H1 (cell line): Measurements from ENCODE around the gene PDSS1. TPM values are rescaled to one million over a fixed set of nuclear protein-coding genes. Genes with fewer than 3 reads are reported as not detected.

Source experiments
- CTCF ChIA-PET: fragments of 300-600 bp; sonication (Branson Sonifier 250); formaldehyde crosslinking; loops from one replicate; lab custom pipeline; 2021; ENCODE audit not compliant: partially characterized antibody; lab: Charles Lee
- POLR2A ChIA-PET: fragments of 300-600 bp; sonication (Branson Sonifier 250); formaldehyde crosslinking; loops from one replicate; lab custom pipeline; 2021; ENCODE audit warnings: inconsistent platforms; ENCODE audit not compliant: partially characterized antibody; lab: Charles Lee
- DNase-seq, 2 experiments: peaks; one replicate each; pipeline versions ENCODE4 v3.0.0 to v3.0.0-alpha.2; 2010 to 2022; ENCODE audit warnings: low spot score in 2 of 2, low read depth in 1 of 2, mixed read lengths in 1 of 2
- FAIRE-seq: peaks from 2 replicates; lab custom pipeline; 2011; peaks lifted over from hg19 to GRCh38; lab: Jason Lieb, UNC
- H2AFZ ChIP-seq: 2 replicates; pipeline ENCODE4 v1.8.1; 2012; ENCODE audit warnings: low read length, inconsistent platforms
- H2AK5ac ChIP-seq: 2 replicates; pipeline ENCODE4 v1.6.1; 2013; ENCODE audit warnings: low read depth, low read length
- H2BK120ac ChIP-seq: replicated peaks from 2 replicates; pipeline ENCODE3; 2013; ENCODE audit warnings: low read depth, low read length, inconsistent platforms
- H2BK12ac ChIP-seq: 2 replicates; pipeline ENCODE4 v1.6.1; 2013; ENCODE audit warnings: low read depth, low read length
- H2BK15ac ChIP-seq: 2 replicates; pipeline ENCODE4 v1.6.1; 2013; ENCODE audit warnings: low read length
- H2BK20ac ChIP-seq: 2 replicates; pipeline ENCODE4 v1.6.1; 2013; ENCODE audit warnings: low read length
- H2BK5ac ChIP-seq: 2 replicates; pipeline ENCODE4 v1.6.1; 2013; ENCODE audit warnings: low read depth, low read length
- H3K14ac ChIP-seq: 2 replicates; pipeline ENCODE4 v1.6.1; 2013; ENCODE audit warnings: inconsistent platforms; ENCODE audit not compliant: insufficient read length
- H3K18ac ChIP-seq: 2 replicates; pipeline ENCODE4 v1.6.1; 2013; ENCODE audit warnings: low read length; ENCODE audit errors: extremely low read depth
- H3K23ac ChIP-seq: 2 replicates; pipeline ENCODE4 v1.6.1; 2013; ENCODE audit warnings: inconsistent platforms; ENCODE audit not compliant: insufficient read length
- H3K23me2 ChIP-seq: 2 replicates; pipeline ENCODE4 v1.6.1; 2013; ENCODE audit warnings: low read depth, low read length
- H3K27ac ChIP-seq: 2 replicates; pipeline ENCODE4 v1.6.1; 2011; ENCODE audit warnings: low read depth, low read length, inconsistent platforms
- H3K27me3 ChIP-seq, 4 experiments: replicated peaks in 1 of 4; 1 replicate in 1 of 4; 2 replicates in 3 of 4; pipeline versions ENCODE4 v1.6.1 to v1.8.1; 2011 to 2013; ENCODE audit warnings: low read length in 3 of 4, mild to moderate bottlenecking in 3 of 4, inconsistent platforms in 2 of 4, mixed read lengths in 2 of 4, moderate library complexity in 1 of 4; ENCODE audit not compliant: control insufficient read depth in 3 of 4, insufficient read depth in 3 of 4; ENCODE audit errors: extremely low read depth in 1 of 4
- H3K36me3 ChIP-seq, 4 experiments: 2 replicates each; pipeline versions ENCODE4 v1.6.1 to v1.8.1; 2011 to 2013; ENCODE audit warnings: mild to moderate bottlenecking in 4 of 4, low read length in 3 of 4, moderate library complexity in 2 of 4, control low read depth in 1 of 4, inconsistent platforms in 1 of 4; ENCODE audit not compliant: insufficient read depth in 4 of 4, control insufficient read depth in 2 of 4
- H3K4ac ChIP-seq: replicated peaks from 2 replicates; pipeline ENCODE3; 2013; ENCODE audit warnings: low read length, low read depth, mixed read lengths, inconsistent platforms; ENCODE audit not compliant: insufficient read length
- H3K4me1 ChIP-seq, 4 experiments: replicated peaks in 1 of 4; 1 replicate in 1 of 4; 2 replicates in 3 of 4; pipeline versions ENCODE4 v1.6.1 to v1.8.1; 2011 to 2013; ENCODE audit warnings: low read length in 3 of 4, inconsistent platforms in 2 of 4, mixed read lengths in 1 of 4; ENCODE audit not compliant: insufficient read depth in 4 of 4, control insufficient read depth in 3 of 4
- H3K4me2 ChIP-seq, 2 experiments: 2 replicates each; pipeline versions ENCODE4 v1.6.1 to v1.8.1; 2011 to 2013; ENCODE audit warnings: low read depth in 2 of 2, low read length in 2 of 2, control low read depth in 1 of 2, inconsistent platforms in 1 of 2, mild to moderate bottlenecking in 1 of 2; ENCODE audit not compliant: insufficient read depth in 1 of 2
- H3K4me3 ChIP-seq, 4 experiments: fragments of 200-600, 300-600 bp in 1 of 4; sonication (generic), shearing (Covaris generic), sonication (Bioruptor Twin) in 1 of 4; 2 replicates each; pipeline versions ENCODE4 v1.5.1 to v1.8.1; 2011 to 2016; ENCODE audit warnings: low read length in 4 of 4, low read depth in 3 of 4, control low read depth in 2 of 4, inconsistent platforms in 2 of 4, mild to moderate bottlenecking in 2 of 4, mixed read lengths in 1 of 4, moderate library complexity in 1 of 4; ENCODE audit not compliant: insufficient read depth in 2 of 4; ENCODE audit errors: extremely low read depth in 1 of 4
- H3K56ac ChIP-seq: replicated peaks from 2 replicates; pipeline ENCODE3; 2013; ENCODE audit warnings: low read depth, mild to moderate bottlenecking, mixed read lengths, low read length, inconsistent platforms; ENCODE audit not compliant: insufficient read length
- H3K79me1 ChIP-seq: 2 replicates; pipeline ENCODE4 v1.6.1; 2013; ENCODE audit warnings: low read depth, low read length, control low read depth
- H3K79me2 ChIP-seq, 2 experiments: 2 replicates each; pipeline versions ENCODE4 v1.6.1 to v1.8.1; 2012 to 2013; ENCODE audit warnings: low read length in 2 of 2, mild to moderate bottlenecking in 2 of 2, inconsistent platforms in 1 of 2; ENCODE audit not compliant: insufficient read depth in 2 of 2, control insufficient read depth in 1 of 2
- H3K9ac ChIP-seq, 4 experiments: replicated peaks in 1 of 4; 1 replicate in 1 of 4; 2 replicates in 3 of 4; pipeline versions ENCODE4 v1.6.1 to v1.8.1; 2011 to 2013; ENCODE audit warnings: low read depth in 3 of 4, low read length in 3 of 4, control low read depth in 2 of 4, mild to moderate bottlenecking in 2 of 4, moderate library complexity in 2 of 4, inconsistent platforms in 1 of 4; ENCODE audit errors: extremely low read depth in 1 of 4
- H3K9me3 ChIP-seq, 2 experiments: 2 replicates each; pipeline versions ENCODE4 v1.6.1 to v1.8.1; 2012 to 2013; ENCODE audit warnings: mild to moderate bottlenecking in 2 of 2, moderate library complexity in 2 of 2, control low read depth in 1 of 2, inconsistent platforms in 1 of 2, low read depth in 1 of 2, low read length in 1 of 2, mixed read lengths in 1 of 2; ENCODE audit not compliant: insufficient read depth in 2 of 2
- H4K20me1 ChIP-seq, 2 experiments: replicated peaks in 1 of 2; 2 replicates each; pipeline versions ENCODE3 to v1.8.1; 2011 to 2013; ENCODE audit warnings: inconsistent platforms in 2 of 2, low read length in 2 of 2, mild to moderate bottlenecking in 1 of 2; ENCODE audit not compliant: insufficient read depth in 2 of 2, control insufficient read depth in 1 of 2
- H4K5ac ChIP-seq: 2 replicates; pipeline ENCODE4 v1.6.1; 2013; ENCODE audit warnings: low read length, low read depth, mixed read lengths, inconsistent platforms; ENCODE audit not compliant: insufficient read length
- H4K8ac ChIP-seq: 2 replicates; pipeline ENCODE4 v1.8.0; 2013; ENCODE audit warnings: mild to moderate bottlenecking, moderate library complexity, low read length, inconsistent platforms; ENCODE audit not compliant: insufficient read depth; ENCODE audit errors: extremely low read depth
- H4K91ac ChIP-seq: replicated peaks from 2 replicates; pipeline ENCODE3; 2013; ENCODE audit warnings: low read length, mixed read lengths, inconsistent platforms; ENCODE audit not compliant: insufficient read length
- CEBPB ChIP-seq: IDR thresholded peaks from 2 replicates; pipeline ENCODE4 v1.6.1; 2012; ENCODE audit warnings: low read depth, low read length
- GABPA ChIP-seq: IDR thresholded peaks from 2 replicates; pipeline ENCODE4 v1.6.1; 2011; ENCODE audit warnings: mild to moderate bottlenecking, low read length, moderate library complexity, borderline replicate concordance; ENCODE audit not compliant: insufficient read depth
- GTF2F1 ChIP-seq: IDR thresholded peaks from 2 replicates; pipeline ENCODE4 v1.6.1; 2012; ENCODE audit warnings: low read depth, low read length, improper control_type of control experiment, borderline replicate concordance
- JUND ChIP-seq: IDR thresholded peaks from 2 replicates; pipeline ENCODE4 v1.6.1; 2011; ENCODE audit warnings: mild to moderate bottlenecking, improper control_type of control experiment, low read length
- NRF1 ChIP-seq: IDR thresholded peaks from 2 replicates; pipeline ENCODE4 v1.6.1; 2011; ENCODE audit warnings: mild to moderate bottlenecking, low read depth, low read length, improper control_type of control experiment
- POLR2AphosphoS5 ChIP-seq: IDR thresholded peaks from 2 replicates; pipeline ENCODE4 v1.6.1; 2011; ENCODE audit warnings: low read depth, low read length
- WGBS, 2 experiments: shearing (Covaris generic) in 1 of 2; methylation state at CpG; one replicate each; pipeline versions ENCODE4 v1.1.6 to v1.1.7; 2013 to 2015; ENCODE audit warnings: low lambda C conversion rate in 2 of 2, mixed read lengths in 2 of 2, inconsistent platforms in 1 of 2, low coverage in 1 of 2, missing lambda C conversion rate in 1 of 2; ENCODE audit not compliant: insufficient replicate concordance in 2 of 2, insufficient coverage in 1 of 2, insufficient read length in 1 of 2; ENCODE audit errors: extremely low coverage in 1 of 2, missing lambda C conversion rate in 1 of 2; 5-methylcytosine and 5-hydroxymethylcytosine counted together
- polyA plus RNA-seq, 7 experiments: library from polyadenylated mRNA; depleted of rRNA in 3 of 7; stranded (reverse) in 5 of 7; unstranded in 2 of 7; fragments of >200 nt in 5 of 7; fragments of 200-250 nt in 2 of 7; gene quantifications; 1 replicate in 5 of 7; 2 replicates in 1 of 7; 4 replicates in 1 of 7; pipeline versions ENCODE4 v1.2.1 to v1.2.3, GENCODE V29; 2011 to 2013; ENCODE audit warnings: missing spikeins in 2 of 7, mixed read lengths in 2 of 7
- total RNA-seq: library from RNA; stranded (reverse); fragmentation: NEBNext Ultra II Directional; extraction: Animal tissue kit (Norgen Biotek cat#: 25700); gene quantifications from 2 replicates; pipeline ENCODE4 v1.2.1, GENCODE V29; 2021

Gene PDSS1
- total and polyA plus RNA-seq, 2 of the 8 experiments (the other 6 are each of a cell fraction or from before 2014, with no cell fraction given): 21.3 to 26.0 TPM

- H4K91ac ChIP-seq: no peak overlapping the region
- TF ChIP-seq JUND: no peak
- no peak for TF ChIP-seq GABPA
- no peak for TF ChIP-seq GTF2F1
- TF ChIP-seq NRF1: no peak
- no peak for TF ChIP-seq POLR2AphosphoS5
- TF ChIP-seq CEBPB: no peak
- no peak overlapping the region for H3K4ac ChIP-seq
- no peak overlapping the region for H2BK20ac ChIP-seq
- no peak overlapping the region for H3K23ac ChIP-seq
- H3K36me3 ChIP-seq: no peaks in the 10 kb centered on the region; a peak in 1 of 8 replicates
- WGBS, 2 experiments: 70% methylated on average over 4 of the region's 4 CpGs; no CpG with 5 or more reads in 1 of the 2 experiments
- peaks cover 0 to 2% of the 10 kb centered on the region in 2 experiments for H4K20me1 ChIP-seq
- H3K79me2 ChIP-seq: peaks cover 0 to 13% of the 10 kb centered on the region in 2 experiments; a peak in 2 of 4 replicates
- FAIRE-seq (no peak), DNase-seq (no peak)
- H2BK15ac ChIP-seq: no peak overlapping the region
- H3K56ac ChIP-seq: no peak overlapping the region
- no peak overlapping the region for H2BK12ac ChIP-seq
- H2AK5ac ChIP-seq: no peak overlapping the region
- no peak overlapping the region for H2BK5ac ChIP-seq
- H3K9ac ChIP-seq: no peak overlapping the region
- no peaks in the 10 kb centered on the region for H3K4me1 ChIP-seq
- H3K18ac ChIP-seq: no peak overlapping the region
- H3K9me3 ChIP-seq: no peaks in the 10 kb centered on the region
- H3K14ac ChIP-seq: no peak overlapping the region
- H3K27me3 ChIP-seq: no peaks in the 10 kb centered on the region
- ChIA-PET POLR2A (interaction anchor here (0.6 to 1.4 kb wide), 2 partner anchors 10 to 24 kb away, joined by 4 to 6 read pairs; no protein-coding TSS in a partner anchor), CTCF (interaction anchor here (0.9 kb wide), 1 partner anchor 770 kb away, joined by 3 read pairs; no protein-coding TSS in a partner anchor)
- no peak overlapping the region for H3K4me2 ChIP-seq
- no peak overlapping the region for H2AFZ ChIP-seq
- H4K5ac ChIP-seq: no peak overlapping the region
- no peak overlapping the region for H4K8ac ChIP-seq
- no peak overlapping the region for H2BK120ac ChIP-seq
- no peaks in the 10 kb centered on the region for H3K23me2 ChIP-seq
- no peak overlapping the region for H3K27ac ChIP-seq
- H3K4me3 ChIP-seq: no peak overlapping the region
- no peaks in the 10 kb centered on the region for H3K79me1 ChIP-seq
Observed at GRCh38 chr10:26770069-26770468, 72.6 kb downstream of the PDSS1 start.
